ENCODE results near the gene FAM53B.

DNA sequence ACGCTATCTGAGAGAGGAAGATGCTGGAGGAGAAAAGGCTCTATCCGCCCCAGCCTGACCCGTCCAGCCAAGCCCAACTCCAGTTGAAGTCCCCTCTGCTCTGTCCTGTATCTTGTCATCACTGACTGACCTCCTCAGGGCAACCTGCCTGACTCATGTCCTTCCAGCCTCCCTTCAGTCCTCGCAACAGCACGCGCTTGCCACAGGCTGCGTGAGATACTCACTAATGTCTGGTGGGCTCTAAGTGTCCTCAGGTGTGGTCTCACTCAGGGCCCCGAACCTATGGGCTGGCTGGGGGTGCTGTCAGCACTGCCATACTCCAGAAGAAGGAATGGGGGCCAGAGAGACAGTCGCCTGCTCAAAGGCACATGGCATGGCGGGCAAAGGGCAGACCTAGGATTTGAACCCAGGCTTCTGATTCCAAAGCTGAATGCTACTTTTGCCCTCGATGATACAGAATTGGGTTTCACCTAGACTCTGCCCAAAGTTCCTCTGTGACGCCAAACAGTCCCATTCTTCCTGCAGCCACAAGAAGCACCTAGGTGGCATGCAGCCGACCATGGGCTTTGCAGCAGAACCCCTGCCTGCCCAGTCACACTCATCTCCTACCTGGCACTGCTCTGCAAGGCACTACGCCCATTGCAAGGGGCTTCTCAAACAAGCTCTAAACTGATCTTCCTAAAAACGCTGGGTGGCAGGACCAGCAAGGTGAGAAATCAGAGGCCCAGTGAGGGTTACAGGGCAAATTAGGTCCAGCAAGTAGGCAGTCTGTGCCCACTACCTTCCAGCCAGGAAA, 8.5 kb downstream of the FAM53B start:
- TF ChIP-seq, protein P1, sequence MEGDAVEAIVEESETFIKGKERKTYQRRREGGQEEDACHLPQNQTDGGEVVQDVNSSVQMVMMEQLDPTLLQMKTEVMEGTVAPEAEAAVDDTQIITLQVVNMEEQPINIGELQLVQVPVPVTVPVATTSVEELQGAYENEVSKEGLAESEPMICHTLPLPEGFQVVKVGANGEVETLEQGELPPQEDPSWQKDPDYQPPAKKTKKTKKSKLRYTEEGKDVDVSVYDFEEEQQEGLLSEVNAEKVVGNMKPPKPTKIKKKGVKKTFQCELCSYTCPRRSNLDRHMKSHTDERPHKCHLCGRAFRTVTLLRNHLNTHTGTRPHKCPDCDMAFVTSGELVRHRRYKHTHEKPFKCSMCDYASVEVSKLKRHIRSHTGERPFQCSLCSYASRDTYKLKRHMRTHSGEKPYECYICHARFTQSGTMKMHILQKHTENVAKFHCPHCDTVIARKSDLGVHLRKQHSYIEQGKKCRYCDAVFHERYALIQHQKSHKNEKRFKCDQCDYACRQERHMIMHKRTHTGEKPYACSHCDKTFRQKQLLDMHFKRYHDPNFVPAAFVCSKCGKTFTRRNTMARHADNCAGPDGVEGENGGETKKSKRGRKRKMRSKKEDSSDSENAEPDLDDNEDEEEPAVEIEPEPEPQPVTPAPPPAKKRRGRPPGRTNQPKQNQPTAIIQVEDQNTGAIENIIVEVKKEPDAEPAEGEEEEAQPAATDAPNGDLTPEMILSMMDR (IDR thresholded peaks at IDR 0.05; ENCODE audit: low read length), result no peak
- TF ChIP-seq EZH2phosphoT487 (IDR thresholded peaks at IDR 0.05; ENCODE audit: low read length), result no peak
- TF ChIP-seq EZH2 (optimal IDR thresholded peaks at IDR 0.05; ENCODE audit: low read depth, low read length), result no peak

All from MM.1S (cell line).